Gastroesophageal sphincter (tissue), 3 donors: ENCODE measurements around the gene KIAA1614.
"Not testable (repeated sequence)": the region's sequence is repeated elsewhere in the genome, so short reads cannot be mapped to it uniquely, and the experiment has no call there.

ENCODE experiments used
- POLR2A ChIP-seq, 2 donors: fragments of 450-650 bp; IDR thresholded peaks; one replicate each; pipeline ENCODE4 v1.6.1; 2017; ENCODE audit warnings: antibody characterized with exemption in 2 of 2, mild to moderate bottlenecking in 2 of 2, moderate library complexity in 1 of 2
- POLR2AphosphoS5 ChIP-seq: sonication (generic); formaldehyde crosslinking; IDR thresholded peaks from one replicate; pipeline ENCODE4 v1.6.1; 2017; ENCODE audit warnings: antibody characterized with exemption
- TF ChIP-seq, protein P1 (sequence below), 4 experiments: fragments of 200-600 bp in 2 of 4; fragments of 450-650 bp in 2 of 4; sonication (generic) in 1 of 4; IDR thresholded peaks; one replicate each; pipeline ENCODE4 v1.5.1; 2017 to 2019; ENCODE audit warnings: antibody characterized with exemption in 4 of 4, mild to moderate bottlenecking in 2 of 4, moderate library complexity in 2 of 4

DNA sequence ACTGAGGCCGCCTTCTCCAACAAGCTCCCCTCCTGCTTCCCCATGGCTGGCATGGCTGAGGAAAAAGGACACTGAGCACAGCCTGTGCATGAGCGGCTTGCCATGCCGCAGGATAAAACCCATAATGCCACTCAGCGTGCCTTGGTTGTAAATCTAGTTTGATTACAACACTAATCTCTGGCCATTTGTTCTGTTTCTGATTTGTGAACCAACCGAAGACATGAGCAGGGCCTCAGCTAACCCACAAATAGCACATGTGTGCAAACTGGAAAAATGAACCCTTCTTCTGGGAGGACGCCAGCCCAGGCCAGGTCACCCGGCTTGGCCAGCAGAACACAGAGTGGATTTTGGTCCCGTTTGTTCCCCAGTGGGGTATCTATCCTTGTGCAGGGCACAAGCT lies 56.1 kb downstream of the KIAA1614 start:
- TF ChIP-seq, protein P1, sequence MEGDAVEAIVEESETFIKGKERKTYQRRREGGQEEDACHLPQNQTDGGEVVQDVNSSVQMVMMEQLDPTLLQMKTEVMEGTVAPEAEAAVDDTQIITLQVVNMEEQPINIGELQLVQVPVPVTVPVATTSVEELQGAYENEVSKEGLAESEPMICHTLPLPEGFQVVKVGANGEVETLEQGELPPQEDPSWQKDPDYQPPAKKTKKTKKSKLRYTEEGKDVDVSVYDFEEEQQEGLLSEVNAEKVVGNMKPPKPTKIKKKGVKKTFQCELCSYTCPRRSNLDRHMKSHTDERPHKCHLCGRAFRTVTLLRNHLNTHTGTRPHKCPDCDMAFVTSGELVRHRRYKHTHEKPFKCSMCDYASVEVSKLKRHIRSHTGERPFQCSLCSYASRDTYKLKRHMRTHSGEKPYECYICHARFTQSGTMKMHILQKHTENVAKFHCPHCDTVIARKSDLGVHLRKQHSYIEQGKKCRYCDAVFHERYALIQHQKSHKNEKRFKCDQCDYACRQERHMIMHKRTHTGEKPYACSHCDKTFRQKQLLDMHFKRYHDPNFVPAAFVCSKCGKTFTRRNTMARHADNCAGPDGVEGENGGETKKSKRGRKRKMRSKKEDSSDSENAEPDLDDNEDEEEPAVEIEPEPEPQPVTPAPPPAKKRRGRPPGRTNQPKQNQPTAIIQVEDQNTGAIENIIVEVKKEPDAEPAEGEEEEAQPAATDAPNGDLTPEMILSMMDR (IDR thresholded peaks at IDR 0.05): not testable (repeated sequence)
- TF ChIP-seq POLR2A (IDR thresholded peaks at IDR 0.05); POLR2AphosphoS5: not testable (repeated sequence)
